NCI-H2081 (cell line): ENCODE measurements around the gene STOML2.
A peak's percentile ranks its signal among the peaks of the same experiment; 100 is the strongest.

Experiments used
- DNase-seq, 2 experiments: peaks; one replicate each; lab custom pipeline; 2025; lab: John Stamatoyannopoulos, UW

STOML2 gene

GRCh38 chr9:35072461-35073278, 30.3 kb downstream of the STOML2 start, which contains the start of gene VCP:
Gene VCP, minus strand, starts transcription at chr9:35072625. Its CDS starts 272 bp downstream, at chr9:35072353.
- DNase-seq: peak; percentile 99 to 100

DNA sequence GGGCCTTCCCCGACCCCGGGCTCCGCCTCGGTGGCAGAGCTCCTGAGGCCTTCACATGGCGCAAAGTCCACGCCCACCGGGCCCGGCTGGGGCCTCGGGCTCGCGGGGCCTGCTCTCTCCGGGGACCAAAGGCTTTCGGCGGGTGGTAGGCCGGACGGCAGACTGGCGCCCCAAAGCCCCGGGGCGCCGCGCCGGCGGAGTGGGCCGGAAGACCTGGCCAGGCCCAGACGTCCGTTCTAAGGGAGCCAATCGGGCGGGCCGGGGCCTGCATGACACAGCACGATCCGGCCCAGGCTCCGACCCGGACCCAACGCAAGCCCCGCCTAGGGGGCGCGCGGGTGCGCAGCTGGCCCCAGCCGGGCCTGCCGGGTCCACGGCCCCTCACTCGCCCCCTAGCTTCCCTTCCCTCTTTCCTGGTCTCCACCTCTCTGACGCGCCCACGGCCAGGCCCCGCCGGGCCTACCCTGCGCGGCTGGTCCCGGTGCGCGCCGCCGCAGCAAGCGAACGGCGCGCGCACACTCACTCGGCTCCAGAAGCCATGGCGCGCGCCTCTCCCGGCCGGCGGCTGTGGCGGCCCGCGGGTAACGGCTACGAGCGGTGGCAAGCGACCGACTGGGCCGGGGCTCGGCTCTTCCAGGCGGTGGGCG, 31.0 kb downstream of the STOML2 start:
- peak; percentile 72 to 85 for DNase-seq

DNA sequence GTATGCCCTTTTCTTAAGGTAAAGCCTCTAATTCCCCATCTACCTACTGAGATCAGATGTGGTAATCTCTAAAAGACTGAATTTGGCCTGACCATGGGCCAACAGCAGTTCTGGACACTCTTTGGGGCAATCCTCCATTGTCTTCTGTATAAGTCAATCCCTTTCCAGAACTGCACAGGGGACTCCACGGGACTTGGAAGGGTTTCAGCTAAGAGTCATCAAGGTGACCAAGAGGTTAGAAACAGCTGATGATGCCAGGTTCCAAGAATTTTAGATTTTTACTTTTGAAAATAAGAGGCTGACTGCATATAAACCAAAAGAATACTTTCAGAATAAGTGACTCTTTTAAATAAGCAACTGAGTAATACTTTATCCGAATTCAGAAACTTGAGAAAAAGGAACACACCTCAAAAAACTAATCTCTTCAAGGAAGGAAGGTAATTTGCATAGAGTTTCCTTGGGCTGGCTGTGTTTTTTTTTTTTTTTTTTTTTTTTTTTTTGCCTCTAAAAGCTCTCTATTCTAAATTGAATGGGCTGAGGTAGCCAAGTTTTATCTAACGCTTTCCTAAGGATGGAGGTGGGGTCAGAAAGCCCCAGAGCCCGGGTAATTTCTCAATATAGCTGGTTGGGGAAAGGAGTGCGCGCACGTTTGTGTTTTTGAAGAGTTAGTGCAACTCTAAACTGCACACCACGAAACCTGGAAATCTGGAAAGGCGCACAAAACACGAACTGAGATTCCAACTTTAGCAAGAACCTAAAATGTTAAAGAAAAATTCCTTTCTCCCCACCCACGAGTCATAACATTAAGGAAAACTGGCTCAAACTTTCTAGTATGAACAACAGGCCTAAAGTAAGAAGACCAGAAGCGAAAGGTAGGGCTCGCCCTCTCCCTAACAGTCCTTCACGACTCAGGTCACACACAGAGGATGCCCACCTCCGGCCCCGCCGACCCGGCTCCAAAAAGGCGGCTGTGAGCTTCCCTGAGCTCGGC, 31.8 kb downstream of the STOML2 start:
- DNase-seq: peak; percentile 3 to 11

DNA sequence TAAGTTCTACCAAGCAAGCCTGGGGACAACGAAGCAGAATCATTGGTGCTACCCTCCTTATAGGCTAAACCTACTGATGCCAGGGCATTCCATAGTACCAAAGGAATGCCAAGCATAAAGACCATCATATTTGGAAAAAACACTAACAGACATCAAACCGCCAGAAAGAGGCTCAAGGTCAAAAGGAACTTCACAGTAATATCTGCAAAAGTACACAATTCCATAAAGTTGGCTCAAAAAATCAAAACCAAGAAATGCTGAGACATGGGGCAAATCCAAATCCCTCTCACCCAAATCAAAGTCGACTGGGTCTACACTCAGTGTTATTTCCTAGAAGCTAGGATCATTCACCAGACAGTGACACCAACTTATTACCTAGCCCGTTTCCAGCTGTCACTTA, 33.9 kb downstream of the STOML2 start:
- DNase-seq: no peak

GRCh38 chr9:35067056-35067455, 35.9 kb downstream of the STOML2 start:
- DNase-seq: no peak

GRCh38 chr9:35060548-35061207, 42.3 kb downstream of the STOML2 start:
- no peak for DNase-seq

DNA sequence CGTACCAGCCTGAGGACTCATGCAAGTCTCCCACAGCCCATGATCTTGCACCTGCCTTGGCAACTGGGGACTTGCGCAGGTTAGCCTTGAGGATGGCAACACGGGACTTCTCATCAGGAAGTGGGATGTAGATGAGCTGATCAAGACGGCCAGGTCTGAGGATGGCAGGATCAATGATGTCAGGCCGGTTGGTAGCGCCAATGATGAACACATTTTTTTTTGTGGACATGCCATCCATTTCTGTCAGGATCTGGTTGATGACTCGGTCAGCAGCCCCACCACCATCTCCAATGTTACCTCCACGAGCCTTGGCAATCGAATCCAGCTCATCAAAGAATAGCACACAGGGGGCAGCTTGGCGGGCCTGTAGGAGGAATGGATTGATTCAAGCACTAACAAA, 43.5 kb downstream of the STOML2 start:
- no peak for DNase-seq

DNA sequence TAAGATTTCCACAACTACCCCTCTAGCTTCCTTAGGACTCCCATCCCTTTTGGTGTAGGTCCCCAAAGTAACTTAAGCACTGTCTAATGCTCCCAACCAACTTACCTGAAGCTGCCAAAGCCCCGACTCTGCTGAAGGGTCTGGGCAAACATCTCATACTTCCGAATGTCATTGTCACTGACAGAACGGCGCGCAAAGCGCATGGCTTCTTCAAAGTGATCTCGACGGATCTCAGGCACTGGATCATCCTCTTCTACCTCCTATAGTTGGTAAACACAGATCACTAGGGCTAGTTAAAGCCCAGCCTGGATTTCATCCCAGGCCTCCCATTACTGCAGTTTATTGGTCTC, 45.7 kb downstream of the STOML2 start:
- DNase-seq: no peak

GRCh38 chr9:35056571-35057270, 46.2 kb downstream of the STOML2 start:
- no peak for DNase-seq

DNA sequence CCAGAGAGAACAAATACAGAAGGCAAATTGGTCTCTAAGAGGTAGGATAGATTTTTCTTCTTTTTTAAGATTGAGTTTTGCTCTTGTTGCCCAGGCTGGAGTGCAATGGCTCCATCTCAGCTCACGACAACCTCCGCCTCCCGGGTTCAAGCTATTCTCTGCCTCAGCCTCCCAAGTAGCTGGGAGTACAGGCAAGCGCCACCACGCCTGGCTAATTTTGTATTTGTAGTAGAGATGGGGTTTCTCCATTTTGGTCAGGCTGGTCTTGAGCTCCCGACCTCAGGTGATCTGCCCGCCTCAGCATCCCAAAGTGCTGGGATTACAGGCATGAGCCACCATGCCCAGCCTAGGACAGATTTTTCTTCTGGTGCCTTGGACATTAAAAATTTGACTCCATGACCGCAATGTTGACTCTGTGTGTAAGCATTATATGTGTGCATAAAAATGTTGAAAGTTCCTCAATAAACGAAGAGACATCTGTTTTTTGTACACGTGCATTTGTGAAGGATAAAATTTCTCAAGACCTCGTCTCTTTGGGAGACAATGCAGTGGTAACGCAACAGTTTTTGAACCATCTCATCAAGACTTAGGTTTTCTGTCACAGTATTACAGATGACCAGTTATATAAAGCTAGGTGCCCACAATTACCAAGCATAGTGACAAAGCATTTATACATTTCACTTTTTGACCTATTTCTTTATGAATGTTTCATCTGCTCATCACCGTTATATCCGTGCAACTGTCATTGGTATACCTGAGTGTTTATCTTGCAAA, 47.9 kb downstream of the STOML2 start:
- no peak for DNase-seq

GRCh38 chr9:35054185-35054835, 48.6 kb downstream of the STOML2 start:
- no peak for DNase-seq

DNA sequence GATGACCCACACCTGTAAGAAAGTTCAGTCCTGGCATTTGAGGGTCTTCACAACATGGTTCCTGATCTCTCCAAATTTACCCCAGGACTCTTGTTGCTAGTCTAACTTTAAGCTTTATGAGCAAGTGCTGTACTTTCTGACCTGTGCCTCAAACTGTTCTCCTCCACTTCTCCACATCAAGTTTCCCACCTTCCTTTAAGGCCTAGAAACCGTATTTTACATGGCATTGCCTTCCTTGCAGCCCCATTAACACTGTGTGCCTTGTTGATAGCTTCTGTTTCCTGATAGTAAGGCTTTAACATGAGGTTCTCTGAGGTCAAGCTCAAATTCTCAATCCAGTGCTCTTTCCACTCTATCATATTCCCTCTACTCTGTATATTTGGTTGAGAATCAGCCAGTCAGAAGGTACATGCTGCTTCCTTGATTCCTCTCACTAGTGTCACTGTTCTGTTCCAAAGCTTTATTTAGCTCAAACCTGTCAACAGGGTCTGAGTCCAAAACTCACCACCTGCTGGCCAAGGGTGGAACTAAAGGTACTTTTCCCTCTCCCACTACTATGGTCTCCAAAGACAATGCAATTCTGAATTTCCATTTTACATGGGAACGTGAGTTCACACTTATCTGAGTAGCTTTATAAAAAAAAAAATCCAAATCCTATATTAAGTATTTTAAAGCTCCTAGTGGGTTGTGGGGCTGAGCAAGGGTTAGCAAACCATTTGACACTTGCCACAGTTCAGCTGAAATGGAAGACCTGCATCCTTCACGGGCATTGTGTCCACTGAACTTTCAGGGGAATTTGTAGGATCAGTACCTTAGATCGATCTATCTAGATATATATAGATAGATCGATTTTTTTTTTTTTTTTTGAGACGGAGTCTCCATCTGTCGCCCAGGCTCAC, 51.6 kb downstream of the STOML2 start:
- peak; percentile 51 to 64 for DNase-seq
